Heart left ventricle (tissue), 16 donors: ENCODE measurements around the gene OPHN1. TPM values are rescaled to one million over a fixed set of nuclear protein-coding genes. Genes with fewer than 3 reads are reported as not detected.

Experiments
- ATAC-seq, 4 donors: fragments of 200-7000 bp; cut with Tn5 transposase; one replicate each; pipeline ENCODE4 v1.9.1; 2020 to 2022; ENCODE audit warnings: moderate library complexity in 4 of 4, mild to moderate bottlenecking in 3 of 4, moderate number of reproducible peaks in 1 of 4
- DNase-seq, 5 donors: peaks; one replicate each; pipeline ENCODE4 v3.0.0-alpha.2; 2020
- H3K27ac ChIP-seq, 12 donors: fragments of 200-600 bp; sonication (generic) in 4 of 12; one replicate each; pipeline versions ENCODE4 v1.5.0 to v1.8.0; 2016 to 2022; ENCODE audit warnings: mild to moderate bottlenecking in 2 of 12
- H3K27me3 ChIP-seq, 9 donors: fragments of 200-600 bp; sonication (generic) in 2 of 9; one replicate each; pipeline versions ENCODE4 v1.5.1 to v1.8.0; 2016 to 2022; ENCODE audit warnings: mild to moderate bottlenecking in 3 of 9
- H3K36me3 ChIP-seq, 9 donors: fragments of 200-600 bp; sonication (generic) in 2 of 9; one replicate each; pipeline versions ENCODE4 v1.5.0 to v1.8.0; 2018 to 2022; ENCODE audit warnings: mild to moderate bottlenecking in 2 of 9
- H3K4me1 ChIP-seq, 12 donors: fragments of 200-600 bp; sonication (generic) in 4 of 12; one replicate each; pipeline versions ENCODE4 v1.5.0 to v1.8.0; 2016 to 2022; ENCODE audit warnings: mild to moderate bottlenecking in 3 of 12
- H3K4me3 ChIP-seq, 12 donors: fragments of 200-600 bp; sonication (generic) in 4 of 12; one replicate each; pipeline versions ENCODE4 v1.5.0 to v1.8.0; 2017 to 2022; ENCODE audit warnings: mild to moderate bottlenecking in 9 of 12, moderate library complexity in 4 of 12
- H3K9me3 ChIP-seq, 12 donors: fragments of 200-600 bp; sonication (generic) in 4 of 12; one replicate each; pipeline versions ENCODE4 v1.5.0 to v1.8.0; 2016 to 2022; ENCODE audit warnings: mild to moderate bottlenecking in 1 of 12
- POLR2A ChIP-seq, 2 donors: fragments of 450-650 bp; IDR thresholded peaks; one replicate each; pipeline ENCODE4 v1.6.1; 2017; ENCODE audit warnings: antibody characterized with exemption in 2 of 2, mild to moderate bottlenecking in 2 of 2, moderate library complexity in 2 of 2
- WGBS, 4 donors: extraction: QIAGEN DNeasy Blood & Tissue Kit in 2 of 4; methylation state at CpG; one replicate each; pipeline versions ENCODE4 v1.1.5 to v1.1.7; 2013 to 2018; 5-methylcytosine and 5-hydroxymethylcytosine counted together
- intact Hi-C, 10 donors: fragments of 100-400 bp; cut with DNase I; formaldehyde crosslinking; loops; one replicate each; pipeline versions ENCODE4 v1.11.1 to v1.14.2; 2022
- polyA plus RNA-seq, 2 donors: library from polyadenylated mRNA; stranded (reverse); fragments of 200-250 nt; gene quantifications; one replicate each; pipeline ENCODE4 v1.2.3, GENCODE V29; 2013
- total RNA-seq, 9 donors: library from RNA; depleted of rRNA in 2 of 9; stranded (reverse); fragments of >200 nt in 2 of 9; fragmentation: NEBNext Ultra II Directional in 3 of 9; extraction: Animal tissue kit (Norgen Biotek cat#: 25700) in 3 of 9; gene quantifications; one replicate each; pipeline versions ENCODE4 v1.1.0 to v1.2.4, GENCODE V29; 2016 to 2023
- TF ChIP-seq, protein P1 (sequence below), 12 donors: fragments of 200-600 bp; sonication (generic) in 4 of 12; IDR thresholded peaks; one replicate each; pipeline versions ENCODE4 v1.5.0 to v1.8.0; 2018 to 2022; ENCODE audit warnings: antibody characterized with exemption in 12 of 12, mild to moderate bottlenecking in 5 of 12
- donor health status: ischemic (EF 13 %, LVEDD 7.1; RV severe dilation, severe dysfunction).
- donor health status: healthy with polysubstance abuse.
- donor health status: DM: no; HTN: yes; CAD: no.
- donor health status: DM: no; HTN: no; CAD: no.
- donor health status: ischemic (EF 25% LVEDD 6.9; RV normal size, moderate dysfunction).
- donor health status: ischemic (EF 25% LVEDD 5.7; RV mildly dilated, moderate dysfunction).
- donor health status: healthy.
- donor health status: DM: yes; HTN: yes; CAD: no.
- donor health status: ischemic (EF 35%, LVEDD 5.7; RV mildly dilated, moderate dysfunction).
- donor health status: nonischemic (EF 11% LVEDD 7.7; RV severe dilation, severe dysfunction).
- donor health status: DM: yes; HTN: yes; CAD: no.
- donor health status: PGD.
- donor health status: ischemic (EF 29% LVEDD 5.4; RV normal size, mild dysfunction).
- donor health status: nonischemic (EF 23%, LVEDD 6.1; RV moderate dilation, normal function).

The OPHN1 gene
- total and polyA plus RNA-seq, 11 donors = 0.95 to 9.6 (median 5.7) TPM

DNA sequence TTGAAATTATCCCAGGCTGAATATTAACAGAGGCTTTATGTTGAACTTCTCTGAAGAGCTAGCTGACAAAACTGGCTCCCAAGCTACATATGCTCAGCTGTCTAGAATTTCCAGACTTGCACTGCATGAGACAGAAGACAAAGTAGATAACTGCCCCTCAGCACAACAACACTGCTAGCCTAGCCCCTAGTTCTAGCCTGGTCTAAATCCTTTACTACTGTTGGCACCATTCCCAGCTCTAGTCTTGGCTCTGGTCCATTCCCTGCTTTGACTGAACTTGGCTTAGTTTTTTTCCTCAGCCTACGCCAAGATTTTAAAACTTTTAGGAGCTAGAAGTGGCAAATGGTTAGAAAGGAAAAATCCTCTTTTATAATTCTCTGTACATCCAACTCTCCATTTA is 7.6 kb upstream of the OPHN1 start:
- ATAC-seq = peak; percentile 51 to 81 (median 73)
- Histone ChIP-seq H3K4me1 (peaks cover 0 to 16% (median 5%) of the 10 kb centered on the region in 12 donors), H3K27me3 (peaks cover 0 to 13% (median 0%) of the 10 kb centered on the region in 9 donors), H3K36me3 (no peaks in the 10 kb centered on the region), H3K27ac (peak overlapping the region in 4 of 12 donors; percentile 19 to 51 (median 36)), H3K9me3 (no peaks in the 10 kb centered on the region), H3K4me3 (no peak overlapping the region)
- WGBS, 4 donors = 3 to 15% (median 8%) methylated on average over 1 of the region's 1 CpG
- DNase-seq = peak in 4 of 5 donors; percentile 65 to 78 (median 73)
- TF ChIP-seq, protein P1, sequence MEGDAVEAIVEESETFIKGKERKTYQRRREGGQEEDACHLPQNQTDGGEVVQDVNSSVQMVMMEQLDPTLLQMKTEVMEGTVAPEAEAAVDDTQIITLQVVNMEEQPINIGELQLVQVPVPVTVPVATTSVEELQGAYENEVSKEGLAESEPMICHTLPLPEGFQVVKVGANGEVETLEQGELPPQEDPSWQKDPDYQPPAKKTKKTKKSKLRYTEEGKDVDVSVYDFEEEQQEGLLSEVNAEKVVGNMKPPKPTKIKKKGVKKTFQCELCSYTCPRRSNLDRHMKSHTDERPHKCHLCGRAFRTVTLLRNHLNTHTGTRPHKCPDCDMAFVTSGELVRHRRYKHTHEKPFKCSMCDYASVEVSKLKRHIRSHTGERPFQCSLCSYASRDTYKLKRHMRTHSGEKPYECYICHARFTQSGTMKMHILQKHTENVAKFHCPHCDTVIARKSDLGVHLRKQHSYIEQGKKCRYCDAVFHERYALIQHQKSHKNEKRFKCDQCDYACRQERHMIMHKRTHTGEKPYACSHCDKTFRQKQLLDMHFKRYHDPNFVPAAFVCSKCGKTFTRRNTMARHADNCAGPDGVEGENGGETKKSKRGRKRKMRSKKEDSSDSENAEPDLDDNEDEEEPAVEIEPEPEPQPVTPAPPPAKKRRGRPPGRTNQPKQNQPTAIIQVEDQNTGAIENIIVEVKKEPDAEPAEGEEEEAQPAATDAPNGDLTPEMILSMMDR (IDR thresholded peaks at IDR 0.05) = no peak
- no peak for TF ChIP-seq POLR2A (IDR thresholded peaks at IDR 0.05)
- intact Hi-C loops = no loop called here

DNA sequence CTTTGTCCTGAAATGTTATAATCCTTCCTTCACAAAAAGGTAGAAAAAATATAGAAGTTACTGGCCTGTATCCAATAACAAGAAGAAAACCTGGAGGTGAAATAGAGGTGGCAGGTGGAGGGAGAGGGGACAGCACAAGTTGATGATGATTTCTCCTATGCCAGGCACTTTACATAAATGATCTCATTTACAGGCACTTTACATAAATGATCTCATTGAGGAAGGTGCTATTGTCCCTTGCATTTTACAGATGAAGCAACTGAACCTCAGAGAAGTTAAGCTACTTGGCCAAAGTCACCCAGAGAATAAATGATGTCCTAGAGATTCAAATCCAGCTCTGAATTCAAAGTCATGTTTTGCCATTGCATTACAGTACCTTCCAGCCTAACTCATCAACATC is 7.1 kb upstream of the OPHN1 start:
- Histone ChIP-seq H3K4me3 (no peak overlapping the region), H3K9me3 (no peaks in the 10 kb centered on the region), H3K27me3 (peaks cover 0 to 8% (median 0%) of the 10 kb centered on the region in 9 donors), H3K27ac (peak overlapping the region in 3 of 12 donors; percentile 34 to 51 (median 38)), H3K4me1 (peaks cover 0 to 16% (median 5%) of the 10 kb centered on the region in 12 donors), H3K36me3 (no peaks in the 10 kb centered on the region)
- DNase-seq (no peak), ATAC-seq (no peak)
- intact Hi-C loops = no loop called here
- TF ChIP-seq, protein P1 (IDR thresholded peaks at IDR 0.05) = no peak
- no peak for TF ChIP-seq POLR2A (IDR thresholded peaks at IDR 0.05)

DNA sequence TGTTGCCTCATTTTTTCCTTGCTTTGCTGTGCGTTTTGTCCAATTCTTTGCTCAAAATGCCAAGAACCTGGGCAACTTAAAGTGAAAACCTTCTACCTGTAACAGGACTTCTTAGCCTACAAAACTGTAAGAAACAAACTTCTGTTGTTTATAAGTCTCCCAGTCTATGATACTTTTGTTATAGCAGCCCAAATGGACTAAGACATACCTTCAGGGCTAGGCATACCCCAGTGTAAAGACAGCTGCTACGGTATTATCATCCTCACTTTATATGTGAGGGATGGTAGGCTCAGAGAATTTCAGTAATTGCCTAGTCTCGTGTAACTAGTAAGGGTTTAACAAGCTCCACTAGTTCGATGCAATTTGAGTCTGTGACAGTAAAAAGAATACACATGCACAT is 6.0 kb upstream of the OPHN1 start:
- WGBS, 4 donors = 62 to 98% (median 82%) methylated on average over 4 of the region's 4 CpGs
- DNase-seq = no peak

DNA sequence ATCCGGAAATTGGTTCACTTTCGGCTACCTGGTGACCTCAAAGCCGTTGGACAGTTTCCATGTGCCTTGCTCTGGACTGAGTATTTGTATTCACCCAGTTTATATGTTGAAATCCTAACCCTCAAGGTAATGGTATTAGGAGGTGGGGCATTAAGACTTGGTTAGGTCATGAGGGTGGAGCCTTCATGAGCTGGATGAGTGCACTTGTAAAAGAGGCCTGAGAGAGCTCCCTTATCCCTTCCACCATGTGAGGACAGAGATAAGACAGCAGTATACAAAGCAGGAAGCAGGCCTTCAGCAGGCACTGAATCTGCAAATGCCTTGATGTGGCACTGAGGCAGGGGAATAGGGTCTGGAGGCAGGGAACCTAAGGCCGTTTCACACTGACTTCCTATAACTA is 5.3 kb upstream of the OPHN1 start:
- WGBS, 4 donors = 80 to 91% (median 89%) methylated on average over 4 of the region's 4 CpGs
- no peak for DNase-seq
- ATAC-seq = no peak
- no peak overlapping the region for H3K27ac ChIP-seq
- no peak overlapping the region for H3K4me3 ChIP-seq
- intact Hi-C loops = loop anchor here in 1 of 10 donors (10.0 kb wide), 1 partner anchor 194 kb away; no protein-coding TSS in a partner anchor
- H3K9me3 ChIP-seq = no peaks in the 10 kb centered on the region
- H3K36me3 ChIP-seq = no peaks in the 10 kb centered on the region
- H3K27me3 ChIP-seq = peaks cover 0 to 14% (median 0%) of the 10 kb centered on the region in 9 donors
- no peak for TF ChIP-seq POLR2A (IDR thresholded peaks at IDR 0.05)
- peaks cover 0 to 16% (median 6%) of the 10 kb centered on the region in 12 donors for H3K4me1 ChIP-seq

More for the DNA sequence above, 6.0 kb upstream of the OPHN1 start:
- intact Hi-C loops = loop anchor here in 1 of 10 donors (10.0 kb wide), 1 partner anchor 195 kb away; no protein-coding TSS in a partner anchor
- Histone ChIP-seq H3K4me3 (no peak overlapping the region), H3K4me1 (peaks cover 0 to 16% (median 5%) of the 10 kb centered on the region in 12 donors), H3K27ac (no peak overlapping the region), H3K36me3 (no peaks in the 10 kb centered on the region), H3K27me3 (peaks cover 0 to 8% (median 0%) of the 10 kb centered on the region in 9 donors), H3K9me3 (no peaks in the 10 kb centered on the region)
- TF ChIP-seq POLR2A (IDR thresholded peaks at IDR 0.05) = no peak
- TF ChIP-seq, protein P1 (IDR thresholded peaks at IDR 0.05) = no peak
- no peak for ATAC-seq

GRCh38 chrX:68433981-68434299 is 645 bp upstream of the OPHN1 start:
- ATAC-seq (no peak), DNase-seq (no peak)
- Histone ChIP-seq H3K4me1 (peaks cover 0 to 9% (median 0%) of the 10 kb centered on the region in 12 donors), H3K4me3 (peak overlapping the region; percentile 53 to 90 (median 70)), H3K27ac (peak overlapping the region; percentile 72 to 94 (median 86)), H3K9me3 (no peaks in the 10 kb centered on the region), H3K36me3 (peaks cover 0 to 4% (median 0%) of the 10 kb centered on the region in 9 donors), H3K27me3 (peaks cover 0 to 18% (median 0%) of the 10 kb centered on the region in 9 donors)
- WGBS, 4 donors = 0 to 25% (median 10%) methylated on average over 12 to 13 of the region's 13 CpGs
- TF ChIP-seq, protein P1 (IDR thresholded peaks at IDR 0.05) = no peak
- peak in 1 of 2 donors; percentile 33 for TF ChIP-seq POLR2A (IDR thresholded peaks at IDR 0.05)
- intact Hi-C loops = loop anchor here in 1 of 10 donors (10.0 kb wide), 1 partner anchor 189 kb away; no protein-coding TSS in a partner anchor
